HEK293T (cell line): ENCODE data around the gene PLXND1.

Experiments used
- BHLHE40 ChIP-seq: fragments of 450-650 bp; IDR thresholded peaks from 2 replicates; pipeline ENCODE4 v1.6.1; 2016; ENCODE audit warnings: mild to moderate bottlenecking, moderate library complexity, borderline replicate concordance
- CTBP1 ChIP-seq: fragments of 450-650 bp; IDR thresholded peaks from 2 replicates; pipeline ENCODE4 v1.6.1; 2016; ENCODE audit warnings: borderline replicate concordance
- FOXM1 ChIP-seq: fragments of 450-650 bp; IDR thresholded peaks from 2 replicates; pipeline ENCODE4 v1.6.1; 2017; ENCODE audit warnings: mild to moderate bottlenecking, borderline replicate concordance
- SP1 ChIP-seq: fragments of 450-650 bp; IDR thresholded peaks from 2 replicates; pipeline ENCODE4 v1.6.1; 2017
- SUZ12 ChIP-seq: fragments of 450-650 bp; IDR thresholded peaks from 2 replicates; pipeline ENCODE4 v1.6.1; 2016; ENCODE audit warnings: mild to moderate bottlenecking
- ZNF384 ChIP-seq: fragments of 450-650 bp; IDR thresholded peaks from 2 replicates; pipeline ENCODE4 v1.6.1; 2016

DNA sequence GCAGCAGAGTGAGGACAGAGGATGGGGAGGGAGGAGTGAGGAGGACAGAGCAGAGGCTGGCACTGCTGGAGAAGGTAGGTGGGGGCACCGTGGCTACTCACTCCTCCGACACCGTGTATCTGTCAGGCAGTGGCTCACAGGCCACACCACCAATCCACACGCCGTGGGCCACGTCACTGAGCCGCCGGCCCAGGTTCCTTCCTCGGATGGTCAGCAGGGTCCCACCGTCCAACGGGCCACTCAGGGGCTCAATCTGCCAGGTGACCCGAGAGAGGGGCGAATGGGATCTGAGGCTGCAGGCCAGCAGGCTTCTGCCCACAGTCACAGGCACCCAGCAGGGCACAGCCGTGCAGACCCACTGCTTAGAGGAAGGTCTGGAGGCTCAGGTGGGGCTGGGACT lies 33.0 kb downstream of the PLXND1 start:
- TF ChIP-seq CTBP1 (no peak), SP1 (no peak), ZNF384 (no peak), SUZ12 (no peak), FOXM1 (no peak), BHLHE40 (no peak)
